GM10266 (cell line): Measurements from ENCODE around the gene CDH4.

ENCODE experiments used
- DNase-seq: peaks from one replicate; pipeline ENCODE4 v3.0.0; 2012; ENCODE audit errors: extremely low spot score
- CTCF ChIP-seq: IDR thresholded peaks from 2 replicates; pipeline ENCODE4 v1.5.1; 2012; ENCODE audit warnings: mild to moderate bottlenecking, low read depth; ENCODE audit not compliant: control insufficient read depth, insufficient read depth; ENCODE audit errors: missing control alignments

CDH4 gene

DNA sequence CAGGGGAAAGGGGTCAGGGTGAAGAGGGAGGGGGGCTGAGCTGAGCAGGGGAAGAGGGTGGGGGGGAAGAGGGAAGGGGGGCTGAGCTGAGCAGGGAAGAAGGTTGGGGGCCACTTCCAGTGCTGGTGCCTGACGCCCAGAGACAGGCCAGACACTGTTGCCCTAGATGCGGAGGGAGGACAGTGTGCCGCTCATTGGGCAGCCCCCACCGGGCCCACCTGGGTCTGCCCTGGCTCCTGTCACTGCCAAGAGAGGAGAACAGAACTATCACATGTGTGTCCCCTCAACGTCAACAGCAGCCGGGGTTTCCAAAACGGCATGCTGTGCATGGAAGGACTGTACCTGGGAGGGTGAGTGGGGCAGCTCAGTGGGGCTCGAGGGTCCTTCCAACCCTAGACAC lies 342.1 kb downstream of the CDH4 start:
- no peak for TF ChIP-seq CTCF
- DNase-seq, result no peak

GRCh38 chr20:61595216-61595615 lies 343.2 kb downstream of the CDH4 start:
- no peak for DNase-seq
- no peak for TF ChIP-seq CTCF

GRCh38 chr20:61596687-61597330 lies 344.7 kb downstream of the CDH4 start:
- no peak for TF ChIP-seq CTCF
- no peak for DNase-seq

DNA sequence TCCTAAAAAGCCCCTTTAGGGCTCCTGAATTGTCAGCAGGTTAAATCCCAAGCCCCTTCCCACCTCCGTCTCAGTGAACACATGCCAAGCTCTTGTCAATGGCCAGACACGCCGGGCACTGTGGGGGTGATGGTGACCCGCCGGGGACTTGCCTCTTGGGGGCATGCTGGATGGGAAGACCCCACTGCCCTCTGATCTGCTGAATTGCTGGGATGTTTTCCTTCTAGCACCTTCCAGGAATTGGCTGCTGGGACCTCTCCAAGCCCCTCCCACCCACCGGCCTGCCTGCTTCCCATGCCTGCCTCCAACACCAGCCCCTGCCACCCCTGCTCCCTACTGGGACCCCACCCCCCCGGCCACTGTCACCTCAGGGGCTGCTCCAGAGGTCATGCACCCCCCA lies 345.9 kb downstream of the CDH4 start:
- no peak for TF ChIP-seq CTCF
- DNase-seq, result no peak

GRCh38 chr20:61598586-61598985 lies 346.5 kb downstream of the CDH4 start:
- no peak for TF ChIP-seq CTCF
- DNase-seq, result no peak

- DNase-seq, result no peak
- no peak for TF ChIP-seq CTCF
These were observed 347.0 kb downstream of the CDH4 start for GRCh38 chr20:61599061-61599531.

DNA sequence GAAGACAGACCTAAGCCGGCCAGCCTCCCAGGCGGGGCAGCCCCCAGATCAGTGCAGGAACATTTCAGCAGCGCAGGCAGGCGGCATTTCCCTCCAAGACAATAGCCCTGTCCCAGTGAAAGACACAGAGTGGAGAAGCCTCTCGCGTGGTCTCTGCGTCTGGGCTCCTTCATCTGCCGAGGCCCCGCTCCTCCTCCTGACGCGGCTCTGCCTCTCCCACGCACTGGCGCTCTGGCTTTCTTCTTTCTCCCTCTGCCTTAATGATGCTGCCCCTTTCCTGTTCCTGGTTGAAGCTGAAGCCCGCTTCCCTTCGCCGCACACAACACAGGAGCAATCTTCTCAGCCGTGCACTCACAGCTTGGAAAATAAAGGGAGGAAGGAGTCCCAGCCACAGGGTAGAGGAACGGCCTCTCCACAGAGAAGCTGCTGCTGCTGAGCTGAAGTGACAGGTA lies 347.5 kb downstream of the CDH4 start:
- no peak for DNase-seq
- TF ChIP-seq CTCF, result no peak
